GM12875 (cell line): ENCODE measurements around the gene POLL.

Experiments
- H3K4me3 ChIP-seq: one replicate; pipeline ENCODE4 v1.5.1; 2011; ENCODE audit warnings: low read depth, low read length, control low read depth
- TF ChIP-seq, protein P1 (sequence below): IDR thresholded peaks from 2 replicates; pipeline ENCODE4 v1.5.1; 2011; ENCODE audit warnings: low read depth, mild to moderate bottlenecking, control low read depth, inconsistent platforms, low read length, moderate library complexity, borderline replicate concordance; ENCODE audit not compliant: insufficient read depth

The POLL gene

GRCh38 chr10:101615525-101616116, 27.6 kb upstream of the POLL start:
- TF ChIP-seq, protein P1, sequence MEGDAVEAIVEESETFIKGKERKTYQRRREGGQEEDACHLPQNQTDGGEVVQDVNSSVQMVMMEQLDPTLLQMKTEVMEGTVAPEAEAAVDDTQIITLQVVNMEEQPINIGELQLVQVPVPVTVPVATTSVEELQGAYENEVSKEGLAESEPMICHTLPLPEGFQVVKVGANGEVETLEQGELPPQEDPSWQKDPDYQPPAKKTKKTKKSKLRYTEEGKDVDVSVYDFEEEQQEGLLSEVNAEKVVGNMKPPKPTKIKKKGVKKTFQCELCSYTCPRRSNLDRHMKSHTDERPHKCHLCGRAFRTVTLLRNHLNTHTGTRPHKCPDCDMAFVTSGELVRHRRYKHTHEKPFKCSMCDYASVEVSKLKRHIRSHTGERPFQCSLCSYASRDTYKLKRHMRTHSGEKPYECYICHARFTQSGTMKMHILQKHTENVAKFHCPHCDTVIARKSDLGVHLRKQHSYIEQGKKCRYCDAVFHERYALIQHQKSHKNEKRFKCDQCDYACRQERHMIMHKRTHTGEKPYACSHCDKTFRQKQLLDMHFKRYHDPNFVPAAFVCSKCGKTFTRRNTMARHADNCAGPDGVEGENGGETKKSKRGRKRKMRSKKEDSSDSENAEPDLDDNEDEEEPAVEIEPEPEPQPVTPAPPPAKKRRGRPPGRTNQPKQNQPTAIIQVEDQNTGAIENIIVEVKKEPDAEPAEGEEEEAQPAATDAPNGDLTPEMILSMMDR, result no peak
- no peak overlapping the region for H3K4me3 ChIP-seq

DNA sequence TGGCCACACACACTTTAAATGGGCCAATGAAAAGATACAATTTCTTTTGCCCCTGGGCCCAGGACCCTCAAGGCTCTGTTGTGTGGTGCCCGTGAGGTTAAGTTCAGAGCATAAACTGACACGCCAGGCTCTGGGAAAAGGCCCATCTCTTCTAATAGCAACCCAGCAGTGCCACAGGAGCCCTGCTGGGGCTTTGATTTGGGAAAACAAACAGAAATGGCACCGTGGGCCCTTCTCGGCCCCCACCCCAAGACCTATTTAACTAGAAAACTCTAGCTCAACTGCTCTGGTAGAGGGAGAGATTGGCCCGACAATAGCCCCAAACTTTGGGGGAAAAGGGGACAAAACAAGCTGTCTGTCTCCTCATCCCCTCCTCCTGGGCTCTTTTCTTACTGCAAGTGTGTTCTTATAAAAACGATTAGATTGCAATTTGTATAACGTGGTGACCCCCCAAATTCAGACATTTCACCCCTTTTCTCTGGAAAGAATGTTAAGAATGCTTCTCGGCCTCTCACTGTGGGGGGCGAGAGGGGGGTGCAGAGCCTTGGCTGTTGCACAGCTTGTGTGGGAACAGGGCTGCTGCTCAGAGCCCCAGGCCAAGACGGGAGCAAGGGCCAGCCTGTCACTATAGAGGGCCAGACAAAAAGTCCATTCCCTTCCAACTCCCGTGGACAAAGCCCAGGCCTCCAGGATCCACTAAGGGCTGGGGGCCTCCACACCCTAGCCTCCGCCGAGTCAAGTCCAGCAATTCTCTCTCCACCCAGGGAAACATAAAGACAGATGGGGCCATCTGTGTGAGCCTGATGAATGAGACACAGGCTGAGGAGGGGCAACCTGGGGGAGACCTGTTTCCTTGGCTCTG, 26.8 kb upstream of the POLL start:
- TF ChIP-seq, protein P1, result no peak
- H3K4me3 ChIP-seq, result no peak overlapping the region

DNA sequence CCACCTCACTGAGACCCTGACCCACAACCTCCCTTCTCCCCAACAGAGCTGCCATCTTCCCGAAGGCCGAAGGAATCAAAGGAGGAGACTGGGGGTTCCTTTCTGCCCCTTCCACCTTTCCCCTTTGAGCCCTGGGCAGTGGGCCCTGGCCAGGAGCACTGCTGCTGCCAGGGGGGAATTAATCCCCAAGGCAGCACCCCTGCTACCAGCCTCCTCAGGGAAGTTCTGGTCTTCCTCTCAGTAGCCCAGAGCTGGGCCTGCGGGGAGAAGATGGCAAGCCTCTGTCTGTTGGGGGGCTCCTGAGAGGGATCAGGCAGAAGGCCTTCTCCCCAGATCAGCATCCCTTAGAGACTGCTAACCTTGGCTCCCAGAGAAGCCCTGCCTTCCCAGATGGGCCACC, 25.6 kb upstream of the POLL start:
- TF ChIP-seq, protein P1, result no peak
- no peak overlapping the region for H3K4me3 ChIP-seq

DNA sequence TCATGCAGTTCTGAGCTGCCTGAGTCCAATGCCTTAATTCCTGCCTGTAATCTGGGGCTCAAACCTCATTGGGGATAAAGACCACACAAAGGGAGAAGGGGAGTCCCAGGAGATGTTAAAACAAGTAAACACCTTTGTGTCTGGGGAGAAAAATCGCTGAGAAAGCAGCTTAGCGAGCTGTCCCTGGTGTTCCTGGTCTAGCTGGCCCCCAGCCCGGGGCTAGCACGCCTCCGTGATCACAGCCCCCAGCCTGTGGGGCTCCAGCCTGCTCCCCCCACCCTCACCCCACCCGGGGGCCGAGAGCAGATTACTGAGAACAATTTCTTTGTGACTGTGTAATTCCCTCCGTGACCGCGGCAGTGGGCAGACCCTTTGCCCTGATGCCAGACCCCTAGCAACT, 24.8 kb upstream of the POLL start:
- TF ChIP-seq, protein P1, result no peak
- no peak overlapping the region for H3K4me3 ChIP-seq

- H3K4me3 ChIP-seq, result no peak overlapping the region
- TF ChIP-seq, protein P1, result no peak
Observed at GRCh38 chr10:101612086-101612485, 24.0 kb upstream of the POLL start.

GRCh38 chr10:101611096-101611905, 23.2 kb upstream of the POLL start:
- no peak overlapping the region for H3K4me3 ChIP-seq
- TF ChIP-seq, protein P1, result no peak
